T1000 (cell line): ENCODE measurements around the gene DNAJC8.

ENCODE experiments used
- DNase-seq: peaks from one replicate; lab custom pipeline; 2025; ENCODE audit warnings: mixed read lengths; lab: John Stamatoyannopoulos, UW

Gene DNAJC8

GRCh38 chr1:28170001-28170596 lies 62.7 kb downstream of the DNAJC8 start:
- DNase-seq, result no peak

GRCh38 chr1:28163496-28164161 lies 69.2 kb downstream of the DNAJC8 start:
- DNase-seq, result no peak

GRCh38 chr1:28162151-28162550 lies 70.7 kb downstream of the DNAJC8 start:
- DNase-seq, result no peak

- DNase-seq, result no peak
Measured at GRCh38 chr1:28161751-28162150, 71.1 kb downstream of the DNAJC8 start.

GRCh38 chr1:28160782-28161266 lies 72.0 kb downstream of the DNAJC8 start:
- no peak for DNase-seq

- DNase-seq, result no peak
Measured at GRCh38 chr1:28159680-28160079, 73.1 kb downstream of the DNAJC8 start.

- DNase-seq, result no peak
Measured at GRCh38 chr1:28159243-28159642, 73.6 kb downstream of the DNAJC8 start.

- no peak for DNase-seq
Measured at GRCh38 chr1:28157894-28158293, 74.9 kb downstream of the DNAJC8 start.

GRCh38 chr1:28156821-28157220 lies 76.0 kb downstream of the DNAJC8 start:
- no peak for DNase-seq

GRCh38 chr1:28155628-28156027 lies 77.2 kb downstream of the DNAJC8 start:
- no peak for DNase-seq

- no peak for DNase-seq
Measured at GRCh38 chr1:28154078-28154594, 78.7 kb downstream of the DNAJC8 start.
